DND-41 (cell line): ENCODE data around the gene FBXW11.

ENCODE experiments used
- EZH2 ChIP-seq: IDR thresholded peaks from 3 replicates; pipeline ENCODE4 v1.6.1; 2012; ENCODE audit warnings: borderline replicate concordance, low read depth, mild to moderate bottlenecking, moderate library complexity, low read length, inconsistent platforms; ENCODE audit not compliant: severe bottlenecking
- TF ChIP-seq, protein P1 (sequence below): IDR thresholded peaks from 2 replicates; pipeline ENCODE4 v1.5.1; 2012; ENCODE audit warnings: borderline replicate concordance, low read length, moderate library complexity, mild to moderate bottlenecking; ENCODE audit not compliant: poor library complexity, severe bottlenecking; ENCODE audit errors: extremely low read depth

DNA sequence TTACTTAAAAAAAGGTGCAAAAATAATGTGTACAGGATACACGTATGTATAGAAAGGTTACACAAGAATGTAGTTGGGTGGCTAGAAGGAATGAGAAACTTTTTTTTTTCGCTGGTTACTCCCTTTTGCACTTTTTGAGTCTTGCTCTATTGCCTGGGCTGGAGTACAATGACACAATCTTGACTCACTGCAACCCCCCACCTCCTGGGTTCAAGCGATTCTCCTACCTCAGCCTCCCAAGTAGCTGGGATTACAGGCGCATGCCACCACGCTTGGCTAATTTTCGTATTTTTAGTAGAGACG, 15.8 kb downstream of the FBXW11 start:
- no peak for TF ChIP-seq EZH2
- TF ChIP-seq, protein P1, sequence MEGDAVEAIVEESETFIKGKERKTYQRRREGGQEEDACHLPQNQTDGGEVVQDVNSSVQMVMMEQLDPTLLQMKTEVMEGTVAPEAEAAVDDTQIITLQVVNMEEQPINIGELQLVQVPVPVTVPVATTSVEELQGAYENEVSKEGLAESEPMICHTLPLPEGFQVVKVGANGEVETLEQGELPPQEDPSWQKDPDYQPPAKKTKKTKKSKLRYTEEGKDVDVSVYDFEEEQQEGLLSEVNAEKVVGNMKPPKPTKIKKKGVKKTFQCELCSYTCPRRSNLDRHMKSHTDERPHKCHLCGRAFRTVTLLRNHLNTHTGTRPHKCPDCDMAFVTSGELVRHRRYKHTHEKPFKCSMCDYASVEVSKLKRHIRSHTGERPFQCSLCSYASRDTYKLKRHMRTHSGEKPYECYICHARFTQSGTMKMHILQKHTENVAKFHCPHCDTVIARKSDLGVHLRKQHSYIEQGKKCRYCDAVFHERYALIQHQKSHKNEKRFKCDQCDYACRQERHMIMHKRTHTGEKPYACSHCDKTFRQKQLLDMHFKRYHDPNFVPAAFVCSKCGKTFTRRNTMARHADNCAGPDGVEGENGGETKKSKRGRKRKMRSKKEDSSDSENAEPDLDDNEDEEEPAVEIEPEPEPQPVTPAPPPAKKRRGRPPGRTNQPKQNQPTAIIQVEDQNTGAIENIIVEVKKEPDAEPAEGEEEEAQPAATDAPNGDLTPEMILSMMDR = no peak
